ENCODE data around the gene OR51D1. TPM values are rescaled to one million over a fixed set of nuclear protein-coding genes. Genes with fewer than 3 reads are reported as not detected.

The OR51D1 gene
- total RNA-seq, 1 experiment from 2014 or later: not detected

- Mint-ChIP-seq H3K27me3 (ENCODE audit: unreplicated experiment) (peaks cover 37% of the 10 kb centered on the region), H3K4me3 (ENCODE audit: low read depth, unreplicated experiment) (no peak overlapping the region), H3K27ac (ENCODE audit: unreplicated experiment) (no peak overlapping the region), H3K9me3 (ENCODE audit: low read depth, unreplicated experiment) (no peaks in the 10 kb centered on the region), H3K4me1 (ENCODE audit: low read depth, unreplicated experiment) (no peaks in the 10 kb centered on the region), H3K36me3 (ENCODE audit: insufficient read depth, unreplicated experiment) (no peaks in the 10 kb centered on the region)
- no peak for DNase-seq
- TF ChIP-seq CTCF (IDR thresholded peaks at IDR 0.05; ENCODE audit: unreplicated experiment): no peak
- intact Hi-C loops (cut with micrococcal nuclease; ENCODE audit: unreplicated experiment): no loop called here
- no TSS peak for BruUV-seq (replicated peaks)
- CTCF ChIA-PET: no interaction called here
Measured at GRCh38 chr11:4662876-4663275, 25.6 kb downstream of the OR51D1 start.

- Mint-ChIP-seq H3K36me3 (ENCODE audit: insufficient read depth, unreplicated experiment) (no peaks in the 10 kb centered on the region), H3K27ac (ENCODE audit: unreplicated experiment) (no peak overlapping the region), H3K9me3 (ENCODE audit: low read depth, unreplicated experiment) (no peaks in the 10 kb centered on the region), H3K4me1 (ENCODE audit: low read depth, unreplicated experiment) (no peaks in the 10 kb centered on the region), H3K27me3 (ENCODE audit: unreplicated experiment) (peaks cover 37% of the 10 kb centered on the region), H3K4me3 (ENCODE audit: low read depth, unreplicated experiment) (no peak overlapping the region)
- DNase-seq: no peak
- BruUV-seq (replicated peaks): no TSS peak
- CTCF ChIA-PET: no interaction called here
- intact Hi-C loops (cut with micrococcal nuclease; ENCODE audit: unreplicated experiment): no loop called here
- TF ChIP-seq CTCF (IDR thresholded peaks at IDR 0.05; ENCODE audit: unreplicated experiment): no peak
Measured at GRCh38 chr11:4664183-4664582, 26.9 kb downstream of the OR51D1 start.

GRCh38 chr11:4664786-4665185, 27.5 kb downstream of the OR51D1 start:
- no peak for DNase-seq
- intact Hi-C loops (cut with micrococcal nuclease; ENCODE audit: unreplicated experiment): no loop called here
- Mint-ChIP-seq H3K9me3 (ENCODE audit: low read depth, unreplicated experiment) (no peaks in the 10 kb centered on the region), H3K4me3 (ENCODE audit: low read depth, unreplicated experiment) (no peak overlapping the region), H3K27me3 (ENCODE audit: unreplicated experiment) (peaks cover 37% of the 10 kb centered on the region), H3K4me1 (ENCODE audit: low read depth, unreplicated experiment) (no peaks in the 10 kb centered on the region), H3K27ac (ENCODE audit: unreplicated experiment) (no peak overlapping the region), H3K36me3 (ENCODE audit: insufficient read depth, unreplicated experiment) (no peaks in the 10 kb centered on the region)
- TF ChIP-seq CTCF (IDR thresholded peaks at IDR 0.05; ENCODE audit: unreplicated experiment): no peak
- CTCF ChIA-PET: no interaction called here
- no TSS peak for BruUV-seq (replicated peaks)

- H3K9me3 Mint-ChIP-seq (ENCODE audit: low read depth, unreplicated experiment): no peaks in the 10 kb centered on the region
Measured at GRCh38 chr11:4665424-4665823, 28.1 kb downstream of the OR51D1 start.

More at GRCh38 chr11:4665424-4665823, 28.1 kb downstream of the OR51D1 start:
- Mint-ChIP-seq H3K36me3 (ENCODE audit: insufficient read depth, unreplicated experiment) (no peaks in the 10 kb centered on the region), H3K4me1 (ENCODE audit: low read depth, unreplicated experiment) (no peaks in the 10 kb centered on the region), H3K27me3 (ENCODE audit: unreplicated experiment) (peaks cover 33% of the 10 kb centered on the region), H3K27ac (ENCODE audit: unreplicated experiment) (no peak overlapping the region), H3K4me3 (ENCODE audit: low read depth, unreplicated experiment) (no peak overlapping the region)
- TF ChIP-seq CTCF (IDR thresholded peaks at IDR 0.05; ENCODE audit: unreplicated experiment): no peak
- intact Hi-C loops (cut with micrococcal nuclease; ENCODE audit: unreplicated experiment): no loop called here
- CTCF ChIA-PET: no interaction called here
- no peak for DNase-seq
- BruUV-seq (replicated peaks): no TSS peak

Measured in Calu3 (cell line).